HG02798 (cell line): Measurements from ENCODE around the gene E4F1.

Source experiments
- ATAC-seq: cut with Tn5 transposase; IDR thresholded peaks from one replicate; pipeline ENCODE4 v1.9.1; 2021; ENCODE audit warnings: mild to moderate bottlenecking; ENCODE audit not compliant: unreplicated experiment, poor library complexity

E4F1 gene, protein sequence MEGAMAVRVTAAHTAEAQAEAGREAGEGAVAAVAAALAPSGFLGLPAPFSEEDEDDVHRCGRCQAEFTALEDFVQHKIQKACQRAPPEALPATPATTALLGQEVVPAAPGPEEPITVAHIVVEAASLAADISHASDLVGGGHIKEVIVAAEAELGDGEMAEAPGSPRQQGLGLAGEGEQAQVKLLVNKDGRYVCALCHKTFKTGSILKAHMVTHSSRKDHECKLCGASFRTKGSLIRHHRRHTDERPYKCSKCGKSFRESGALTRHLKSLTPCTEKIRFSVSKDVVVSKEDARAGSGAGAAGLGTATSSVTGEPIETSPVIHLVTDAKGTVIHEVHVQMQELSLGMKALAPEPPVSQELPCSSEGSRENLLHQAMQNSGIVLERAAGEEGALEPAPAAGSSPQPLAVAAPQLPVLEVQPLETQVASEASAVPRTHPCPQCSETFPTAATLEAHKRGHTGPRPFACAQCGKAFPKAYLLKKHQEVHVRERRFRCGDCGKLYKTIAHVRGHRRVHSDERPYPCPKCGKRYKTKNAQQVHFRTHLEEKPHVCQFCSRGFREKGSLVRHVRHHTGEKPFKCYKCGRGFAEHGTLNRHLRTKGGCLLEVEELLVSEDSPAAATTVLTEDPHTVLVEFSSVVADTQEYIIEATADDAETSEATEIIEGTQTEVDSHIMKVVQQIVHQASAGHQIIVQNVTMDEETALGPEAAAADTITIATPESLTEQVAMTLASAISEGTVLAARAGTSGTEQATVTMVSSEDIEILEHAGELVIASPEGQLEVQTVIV

GRCh38 chr16:2223221-2223941, at the start of gene E4F1:
Gene E4F1, plus strand, starts transcription at chr16:2223591. Its CDS starts 23 bp downstream, at chr16:2223614.
- peak; percentile 97 for ATAC-seq

DNA sequence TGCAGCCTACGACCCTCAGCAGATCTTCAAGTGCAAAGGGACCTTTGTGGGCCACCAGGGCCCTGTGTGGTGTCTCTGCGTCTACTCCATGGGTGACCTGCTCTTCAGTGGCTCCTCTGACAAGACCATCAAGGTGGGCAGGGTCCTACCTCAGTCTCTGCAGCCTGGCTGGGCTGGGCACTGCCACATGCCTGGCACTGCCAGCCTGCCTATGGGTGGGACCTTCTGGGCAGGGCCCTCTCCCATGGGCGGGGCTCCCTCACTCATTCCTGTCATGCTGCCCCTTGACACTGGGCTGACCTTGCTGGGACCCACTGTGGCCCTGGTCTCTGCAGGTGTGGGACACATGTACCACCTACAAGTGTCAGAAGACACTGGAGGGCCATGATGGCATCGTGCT, 49.5 kb upstream of the E4F1 start:
- no peak for ATAC-seq

DNA sequence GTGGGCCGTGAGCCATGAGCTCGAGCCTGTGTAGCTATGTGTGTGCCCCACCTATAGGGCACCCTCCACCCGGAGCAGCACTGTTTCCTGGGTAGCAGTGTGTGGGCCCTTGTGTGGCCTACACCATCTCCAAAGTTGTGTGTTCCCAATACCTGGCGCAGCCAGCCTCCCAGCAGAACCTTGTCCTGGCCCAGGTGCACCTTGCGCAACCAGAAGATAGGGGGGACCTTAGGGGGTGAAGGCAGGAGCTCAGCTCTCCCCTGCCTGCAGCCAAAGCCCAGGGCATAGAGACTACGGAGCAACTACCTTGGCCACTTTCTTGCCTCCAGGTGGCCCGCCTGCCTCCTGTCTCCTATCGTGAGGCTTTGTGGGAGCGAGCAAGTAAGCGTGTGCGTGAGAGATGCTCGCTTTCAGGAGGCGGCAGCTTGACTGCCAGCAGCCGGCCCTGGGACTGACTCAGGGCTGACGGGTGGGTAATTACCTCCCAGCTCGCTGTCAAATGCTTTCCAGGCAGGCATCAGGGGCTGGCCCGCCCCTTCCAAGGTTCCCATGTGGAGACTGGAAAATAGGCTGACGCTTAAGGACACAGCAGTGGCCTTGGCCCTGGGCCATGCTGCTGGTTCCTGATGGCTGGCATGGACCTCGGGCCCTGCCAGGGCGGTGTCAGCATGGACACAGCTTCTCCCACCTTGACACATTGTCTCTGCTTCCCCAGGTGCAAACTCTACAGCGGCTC, 48.8 kb upstream of the E4F1 start:
- ATAC-seq: no peak

- ATAC-seq: no peak
These were observed 47.9 kb upstream of the E4F1 start for GRCh38 chr16:2175454-2175853.

GRCh38 chr16:2176047-2176446, 47.3 kb upstream of the E4F1 start:
- ATAC-seq: no peak

DNA sequence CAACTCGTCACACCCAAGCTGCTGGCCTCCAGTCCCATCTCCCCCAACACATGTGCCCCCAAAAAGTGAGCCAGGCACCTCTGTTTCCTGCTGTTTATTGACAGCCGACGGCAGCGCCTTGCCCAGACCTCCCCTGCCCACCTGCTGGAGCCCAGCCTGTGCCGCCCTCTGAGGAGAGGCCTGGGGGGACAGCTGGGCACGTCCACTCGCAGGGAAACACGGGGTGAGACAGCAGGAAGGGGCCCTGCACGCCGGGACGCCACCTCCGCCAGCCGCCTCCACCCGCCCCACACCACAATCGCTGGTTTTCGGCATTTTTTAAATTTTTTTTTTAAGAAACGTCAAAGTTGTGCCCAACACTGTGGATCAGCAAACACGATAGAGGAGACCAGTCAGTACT, 46.3 kb upstream of the E4F1 start:
- no peak for ATAC-seq

DNA sequence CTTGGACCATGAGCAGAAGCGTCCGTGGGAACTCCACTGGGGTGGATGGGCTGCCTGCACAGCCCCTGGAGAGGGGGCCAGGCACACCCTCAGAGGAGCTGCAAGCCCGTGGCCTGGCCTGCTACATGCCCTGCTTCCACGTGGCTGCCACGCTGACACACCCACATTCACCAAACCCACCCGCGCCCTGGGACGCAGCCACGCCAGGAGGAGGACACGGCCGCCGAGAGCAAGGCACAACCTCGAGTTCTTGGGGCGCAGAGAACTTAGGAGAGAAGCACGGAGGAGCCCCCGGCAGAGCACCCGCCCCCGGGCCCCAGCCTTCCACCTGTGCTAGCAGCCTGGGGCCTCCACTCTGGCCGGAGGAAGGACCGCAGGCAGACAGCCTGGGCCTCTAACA, 45.8 kb upstream of the E4F1 start:
- no peak for ATAC-seq

- no peak for ATAC-seq
These were observed 44.9 kb upstream of the E4F1 start for GRCh38 chr16:2178321-2179106.

DNA sequence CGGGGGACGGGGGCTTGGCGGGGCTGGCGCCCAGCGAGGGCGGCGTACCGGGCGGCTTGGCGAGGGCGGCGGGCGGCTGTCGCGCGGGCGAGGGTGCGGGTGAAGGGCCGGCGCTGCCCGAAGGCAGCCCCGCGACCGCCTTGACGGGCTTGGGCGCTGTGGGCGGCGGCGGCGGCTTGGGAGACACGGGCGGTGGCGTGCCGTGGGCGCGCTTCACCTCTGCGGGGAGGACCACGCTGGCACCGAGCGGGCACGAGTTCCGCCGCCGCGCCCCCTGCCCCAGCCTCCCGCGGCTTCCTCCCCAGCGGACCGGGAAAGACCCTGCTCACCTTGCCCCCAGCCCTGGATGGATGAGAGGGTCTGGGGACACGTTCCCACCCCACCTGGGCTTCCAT, 44.3 kb upstream of the E4F1 start:
- no peak for ATAC-seq

DNA sequence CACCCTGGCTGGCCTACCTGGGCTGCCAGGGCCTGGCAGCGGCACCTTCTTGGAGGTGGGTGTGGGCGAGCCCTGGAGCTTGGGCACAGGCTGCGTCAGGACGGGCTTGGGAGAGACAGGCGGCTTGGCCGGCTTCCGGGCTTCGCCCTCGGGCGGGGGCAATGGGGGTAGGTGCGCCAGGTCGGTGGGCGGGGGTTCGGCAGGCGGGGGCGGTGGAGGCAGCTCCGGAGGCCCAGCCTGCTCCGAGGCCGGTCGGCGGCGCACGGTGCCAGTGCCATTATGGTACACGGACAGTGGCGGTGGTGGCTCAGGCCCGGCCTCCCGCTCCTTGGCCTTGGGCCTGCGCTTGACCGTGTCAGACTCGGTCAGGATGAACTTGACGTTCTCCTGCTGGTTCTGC, 43.8 kb upstream of the E4F1 start:
- no peak for ATAC-seq

GRCh38 chr16:2180461-2180860, 42.9 kb upstream of the E4F1 start:
- ATAC-seq: no peak

DNA sequence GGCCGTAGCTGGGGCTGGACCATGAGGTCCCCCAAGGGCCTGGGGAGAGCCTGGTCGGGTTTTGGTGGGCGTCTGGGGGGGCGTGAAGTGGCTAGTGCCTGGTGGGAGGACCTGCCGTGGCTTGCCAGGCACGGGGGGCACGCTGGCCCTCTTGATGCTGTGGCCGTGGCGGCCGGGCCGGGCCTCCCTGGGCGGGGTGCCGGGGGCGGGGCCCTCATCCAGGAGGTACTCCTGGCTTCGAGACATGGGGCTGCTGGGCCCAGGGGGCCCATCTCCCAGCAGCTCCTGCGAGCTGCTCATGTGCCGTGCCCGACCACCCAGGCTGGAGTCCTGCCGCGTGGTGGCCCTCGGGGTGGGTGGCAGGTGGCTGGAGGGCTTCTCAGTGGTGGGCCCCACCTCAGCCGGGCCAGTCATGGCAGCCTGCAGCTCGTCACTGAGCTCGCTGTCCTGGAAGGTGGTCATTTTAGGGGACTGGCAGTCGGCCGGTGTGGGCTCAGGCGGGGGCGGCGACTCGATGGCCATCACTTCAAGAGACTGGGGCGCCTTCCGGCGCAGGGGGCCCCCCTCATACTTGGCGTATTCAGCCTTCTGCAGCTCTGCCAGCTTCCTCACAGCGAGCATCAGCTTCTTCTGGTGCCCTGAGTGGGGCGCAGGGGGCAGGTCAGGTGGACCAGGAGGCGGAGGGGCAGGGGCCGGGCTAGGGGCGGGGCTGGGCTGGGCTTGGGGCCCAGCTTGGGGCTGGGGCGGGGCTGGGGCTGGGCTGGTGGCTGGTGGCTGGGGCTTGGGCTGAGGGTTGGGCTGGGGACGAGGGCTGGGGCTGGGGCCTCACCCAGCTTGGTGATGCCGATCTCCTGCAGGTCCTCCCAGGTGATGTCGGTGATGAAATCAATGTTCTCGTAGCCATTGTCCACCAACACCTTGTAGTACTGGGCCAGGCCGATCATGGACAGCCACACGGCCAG, 42.1 kb upstream of the E4F1 start:
- no peak for ATAC-seq

DNA sequence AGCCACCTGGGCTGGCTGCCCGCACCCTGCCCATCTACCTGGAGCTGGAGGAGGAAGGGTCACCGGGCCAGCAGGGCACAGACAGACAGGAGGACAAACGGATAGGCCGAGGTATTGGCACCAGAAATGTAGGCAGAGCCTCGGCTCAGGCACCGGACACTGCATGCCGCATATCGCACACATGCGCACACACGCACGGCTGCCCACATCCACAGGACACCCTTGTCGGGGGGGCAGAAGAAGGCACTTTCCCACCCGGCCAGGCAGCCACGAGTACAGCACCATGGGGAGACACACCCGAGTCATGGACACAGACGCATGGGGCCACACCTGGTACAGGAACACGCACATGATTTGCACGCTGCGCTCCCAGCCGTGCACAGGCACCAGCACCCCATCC, 41.4 kb upstream of the E4F1 start:
- ATAC-seq: no peak

DNA sequence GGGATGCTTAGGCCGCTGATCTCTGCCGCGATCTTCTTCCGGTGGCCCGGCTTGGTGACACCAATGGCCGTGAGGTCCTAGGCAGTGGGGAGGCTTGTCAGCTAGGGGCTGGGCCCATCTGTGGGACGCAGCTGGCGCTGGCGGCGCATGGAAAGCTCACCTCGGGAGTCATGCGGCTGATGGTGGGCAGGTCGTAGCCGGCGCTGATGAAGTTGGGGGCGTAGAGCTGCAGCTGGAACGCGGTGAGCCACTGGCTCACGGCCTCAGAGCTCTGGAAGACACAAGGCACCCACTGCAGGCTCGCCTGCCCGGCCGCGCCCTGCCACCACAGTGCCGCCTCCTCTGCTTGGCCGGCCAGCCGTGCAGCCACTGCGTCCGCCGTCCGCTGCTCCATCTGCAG, 39.7 kb upstream of the E4F1 start:
- no peak for ATAC-seq

DNA sequence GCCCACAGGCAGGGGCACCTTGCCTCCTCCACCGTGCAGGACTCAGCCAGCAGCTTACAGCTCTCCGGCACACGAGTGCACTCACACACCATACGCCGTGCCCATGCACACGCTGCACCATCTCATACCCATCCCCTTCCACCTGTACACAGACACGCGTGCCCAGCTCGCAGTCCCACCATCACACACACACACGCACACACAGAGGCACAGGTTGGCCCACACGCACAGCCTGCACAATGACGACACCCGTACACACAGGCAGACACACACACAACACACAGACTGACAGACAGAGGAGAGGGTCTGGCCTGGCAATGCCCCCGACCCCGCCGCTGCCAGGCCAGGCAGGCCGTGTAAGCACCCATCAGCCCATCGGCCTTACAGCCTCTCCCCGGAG, 39.0 kb upstream of the E4F1 start:
- no peak for ATAC-seq

- no peak for ATAC-seq
These were observed 38.4 kb upstream of the E4F1 start for GRCh38 chr16:2184962-2185361.

GRCh38 chr16:2186064-2186463, 37.3 kb upstream of the E4F1 start:
- ATAC-seq: no peak

DNA sequence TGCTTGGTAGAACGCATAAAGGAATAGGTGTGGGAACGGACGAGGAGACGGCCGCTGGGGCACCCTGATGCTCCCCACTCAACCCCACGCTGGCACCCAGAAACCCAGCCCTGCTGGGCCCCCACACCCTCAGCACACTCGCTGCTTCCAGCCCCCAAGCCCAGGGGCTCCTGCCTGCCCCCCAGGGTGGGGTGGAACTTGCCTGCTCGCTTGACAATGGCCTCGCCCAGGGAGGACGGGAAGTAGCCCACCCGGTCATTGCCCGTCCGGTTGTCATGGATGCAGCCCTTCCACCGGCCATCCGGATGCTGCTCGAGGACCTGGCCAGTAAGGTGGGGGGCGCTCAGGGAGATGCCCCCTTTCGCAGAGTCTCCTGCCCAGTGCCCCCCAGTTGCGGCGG, 36.9 kb upstream of the E4F1 start:
- no peak for ATAC-seq

- ATAC-seq: no peak
These were observed 36.2 kb upstream of the E4F1 start for GRCh38 chr16:2187212-2187611.
